Thymus (tissue), 11 donors: ENCODE measurements around the gene AIFM2. TPM values are rescaled to one million over a fixed set of nuclear protein-coding genes. Genes with fewer than 3 reads are reported as not detected.

Experiments
- DNase-seq, 9 donors: peaks; one replicate each; pipeline ENCODE4 v3.0.0-alpha.2; 2013; ENCODE audit warnings: low spot score in 9 of 9, low read depth in 6 of 9, missing footprints in 1 of 9
- H3K27ac ChIP-seq, 2 donors: one replicate each; pipeline ENCODE4 v1.5.1; 2013; ENCODE audit warnings: control low read depth in 1 of 2, low read depth in 1 of 2, low read length in 1 of 2, mild to moderate bottlenecking in 1 of 2, moderate library complexity in 1 of 2
- H3K27me3 ChIP-seq, 2 donors: one replicate each; pipeline ENCODE4 v1.5.1; 2013; ENCODE audit warnings: low read length in 1 of 2; ENCODE audit not compliant: control insufficient read depth in 2 of 2, insufficient read depth in 1 of 2
- H3K36me3 ChIP-seq, 2 donors: one replicate each; pipeline ENCODE4 v1.5.1; 2013; ENCODE audit warnings: low read length in 1 of 2, mild to moderate bottlenecking in 1 of 2, moderate library complexity in 1 of 2; ENCODE audit not compliant: control insufficient read depth in 2 of 2, insufficient read depth in 2 of 2
- H3K4me1 ChIP-seq, 2 donors: one replicate each; pipeline ENCODE4 v1.5.1; 2013; ENCODE audit warnings: low read length in 2 of 2; ENCODE audit not compliant: control insufficient read depth in 2 of 2, insufficient read depth in 2 of 2
- H3K4me3 ChIP-seq, 2 donors: one replicate each; pipeline ENCODE4 v1.5.1; 2013; ENCODE audit warnings: low read length in 2 of 2, control low read depth in 1 of 2, mild to moderate bottlenecking in 1 of 2
- H3K9me3 ChIP-seq, 2 donors: one replicate each; pipeline ENCODE4 v1.5.1; 2013; ENCODE audit warnings: low read length in 1 of 2, mild to moderate bottlenecking in 1 of 2; ENCODE audit not compliant: control insufficient read depth in 2 of 2, insufficient read depth in 1 of 2
- WGBS: extraction: QIAGEN DNeasy Blood & Tissue Kit; methylation state at CpG from one replicate; pipeline ENCODE4 v1.1.7; 2013; 5-methylcytosine and 5-hydroxymethylcytosine counted together
- polyA plus RNA-seq: library from polyadenylated mRNA; stranded (reverse); fragments of 200-250 nt; gene quantifications from one replicate; pipeline ENCODE4 v1.2.3, GENCODE V29; 2013
- total RNA-seq: library from RNA; stranded (reverse); fragments of 120-200 nt; gene quantifications from one replicate; pipeline ENCODE4 v1.2.4, GENCODE V29; 2013
- donor health status: healthy.

AIFM2 gene
- total and polyA plus RNA-seq, 2 donors = 1.5 to 7.5 TPM

- no peak overlapping the region for H3K27ac ChIP-seq
- peaks cover 0 to 25% of the 10 kb centered on the region in 2 donors for H3K4me1 ChIP-seq
- peaks cover 0 to 2% of the 10 kb centered on the region in 2 donors for H3K9me3 ChIP-seq
- 98% methylated on average over 11 of the region's 11 CpGs for WGBS
- no peak for DNase-seq
- H3K36me3 ChIP-seq = no peaks in the 10 kb centered on the region
- H3K27me3 ChIP-seq = no peaks in the 10 kb centered on the region
- no peak overlapping the region for H3K4me3 ChIP-seq
These were observed 11.2 kb downstream of the AIFM2 start for GRCh38 chr10:70121281-70121949.

- 98% methylated on average over 6 of the region's 6 CpGs for WGBS
- H3K4me3 ChIP-seq = no peak overlapping the region
- no peaks in the 10 kb centered on the region for H3K36me3 ChIP-seq
- peaks cover 0 to 2% of the 10 kb centered on the region in 2 donors for H3K9me3 ChIP-seq
- DNase-seq = no peak
- no peak overlapping the region for H3K27ac ChIP-seq
- H3K4me1 ChIP-seq = peaks cover 0 to 16% of the 10 kb centered on the region in 2 donors
- H3K27me3 ChIP-seq = no peaks in the 10 kb centered on the region
These were observed 12.2 kb downstream of the AIFM2 start for GRCh38 chr10:70120417-70120816.

- H3K4me1 ChIP-seq = peaks cover 0 to 11% of the 10 kb centered on the region in 2 donors
- no peak overlapping the region for H3K27ac ChIP-seq
- H3K27me3 ChIP-seq = no peaks in the 10 kb centered on the region
- H3K9me3 ChIP-seq = no peaks in the 10 kb centered on the region
- no peak overlapping the region for H3K4me3 ChIP-seq
- DNase-seq = no peak
- no peaks in the 10 kb centered on the region for H3K36me3 ChIP-seq
- 93% methylated on average over 8 of the region's 8 CpGs for WGBS
These were observed 13.0 kb downstream of the AIFM2 start for GRCh38 chr10:70119623-70120022.

GRCh38 chr10:70119197-70119596, 13.4 kb downstream of the AIFM2 start:
- Histone ChIP-seq H3K4me1 (peaks cover 0 to 8% of the 10 kb centered on the region in 2 donors), H3K36me3 (no peaks in the 10 kb centered on the region), H3K9me3 (no peaks in the 10 kb centered on the region), H3K27me3 (no peaks in the 10 kb centered on the region), H3K4me3 (no peak overlapping the region), H3K27ac (no peak overlapping the region)
- no peak for DNase-seq
- 96% methylated on average over 7 of the region's 7 CpGs for WGBS

GRCh38 chr10:70118196-70118595, 14.4 kb downstream of the AIFM2 start:
- Histone ChIP-seq H3K27ac (no peak overlapping the region), H3K4me1 (no peaks in the 10 kb centered on the region), H3K36me3 (no peaks in the 10 kb centered on the region), H3K27me3 (no peaks in the 10 kb centered on the region), H3K9me3 (no peaks in the 10 kb centered on the region), H3K4me3 (no peak overlapping the region)
- 96% methylated on average over 3 of the region's 3 CpGs for WGBS
- DNase-seq = no peak

- H3K4me3 ChIP-seq = no peak overlapping the region
- H3K36me3 ChIP-seq = no peaks in the 10 kb centered on the region
- H3K9me3 ChIP-seq = no peaks in the 10 kb centered on the region
- H3K27ac ChIP-seq = no peak overlapping the region
- DNase-seq = no peak
- no peaks in the 10 kb centered on the region for H3K27me3 ChIP-seq
- no peaks in the 10 kb centered on the region for H3K4me1 ChIP-seq
- 96% methylated on average over 10 of the region's 10 CpGs for WGBS
These were observed 15.0 kb downstream of the AIFM2 start for GRCh38 chr10:70117646-70118045.

GRCh38 chr10:70115948-70116682, 16.5 kb downstream of the AIFM2 start:
- Histone ChIP-seq H3K4me3 (no peak overlapping the region), H3K9me3 (no peaks in the 10 kb centered on the region), H3K4me1 (no peaks in the 10 kb centered on the region), H3K27me3 (no peaks in the 10 kb centered on the region), H3K36me3 (no peaks in the 10 kb centered on the region), H3K27ac (no peak overlapping the region)
- 49% methylated on average over 12 of the region's 12 CpGs for WGBS
- DNase-seq = peak in 8 of 9 donors; percentile 16 to 67 (median 30)

GRCh38 chr10:70114902-70115301, 17.7 kb downstream of the AIFM2 start:
- no peak for DNase-seq

GRCh38 chr10:70112071-70112470, 20.6 kb downstream of the AIFM2 start:
- no peaks in the 10 kb centered on the region for H3K36me3 ChIP-seq
- 91% methylated on average over 8 of the region's 8 CpGs for WGBS

More at GRCh38 chr10:70114902-70115301, 17.7 kb downstream of the AIFM2 start:
- H3K36me3 ChIP-seq = no peaks in the 10 kb centered on the region
- no peak overlapping the region for H3K4me3 ChIP-seq
- no peaks in the 10 kb centered on the region for H3K9me3 ChIP-seq
- H3K27me3 ChIP-seq = no peaks in the 10 kb centered on the region
- 98% methylated on average over 15 of the region's 15 CpGs for WGBS
- no peaks in the 10 kb centered on the region for H3K4me1 ChIP-seq
- H3K27ac ChIP-seq = no peak overlapping the region

More at GRCh38 chr10:70112071-70112470, 20.6 kb downstream of the AIFM2 start:
- Histone ChIP-seq H3K4me3 (no peak overlapping the region), H3K9me3 (no peaks in the 10 kb centered on the region), H3K4me1 (no peaks in the 10 kb centered on the region), H3K27ac (no peak overlapping the region), H3K27me3 (no peaks in the 10 kb centered on the region)
- DNase-seq = no peak
